EL (cell line): ENCODE measurements around the gene ENDOV.

Source experiments
- DNase-seq: peaks from one replicate; pipeline ENCODE4 v3.0.0-alpha.2; 2016

Gene ENDOV

DNA sequence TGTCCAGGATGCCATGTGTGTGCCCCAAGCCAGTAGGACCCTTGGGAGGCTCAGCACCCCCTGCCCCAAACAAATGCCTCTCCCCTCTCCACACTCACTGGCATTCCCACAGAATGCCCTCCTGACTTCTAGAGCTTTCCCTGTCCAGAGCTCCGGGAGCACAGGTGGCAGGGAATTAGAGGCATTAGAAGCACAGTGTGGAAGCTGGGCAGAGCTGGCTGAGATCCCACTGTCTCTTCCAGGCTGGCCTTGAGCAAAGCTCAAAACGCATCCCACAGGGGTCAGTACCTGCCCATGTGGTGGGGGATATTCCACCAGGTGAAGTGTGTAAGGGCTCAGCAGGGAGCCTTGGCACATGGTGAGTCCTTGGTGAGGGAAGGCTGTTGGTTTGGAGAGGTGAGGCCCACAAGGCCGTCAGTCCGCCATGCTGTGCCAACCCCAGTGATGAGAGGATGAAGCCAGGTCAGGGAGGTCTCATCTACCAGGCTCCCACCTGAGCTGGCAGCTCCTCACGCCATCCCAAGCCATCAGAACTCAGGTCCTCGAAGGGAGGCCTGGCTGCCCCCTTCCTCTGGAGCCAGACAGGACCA is 18.1 kb downstream of the ENDOV start:
- no peak for DNase-seq

DNA sequence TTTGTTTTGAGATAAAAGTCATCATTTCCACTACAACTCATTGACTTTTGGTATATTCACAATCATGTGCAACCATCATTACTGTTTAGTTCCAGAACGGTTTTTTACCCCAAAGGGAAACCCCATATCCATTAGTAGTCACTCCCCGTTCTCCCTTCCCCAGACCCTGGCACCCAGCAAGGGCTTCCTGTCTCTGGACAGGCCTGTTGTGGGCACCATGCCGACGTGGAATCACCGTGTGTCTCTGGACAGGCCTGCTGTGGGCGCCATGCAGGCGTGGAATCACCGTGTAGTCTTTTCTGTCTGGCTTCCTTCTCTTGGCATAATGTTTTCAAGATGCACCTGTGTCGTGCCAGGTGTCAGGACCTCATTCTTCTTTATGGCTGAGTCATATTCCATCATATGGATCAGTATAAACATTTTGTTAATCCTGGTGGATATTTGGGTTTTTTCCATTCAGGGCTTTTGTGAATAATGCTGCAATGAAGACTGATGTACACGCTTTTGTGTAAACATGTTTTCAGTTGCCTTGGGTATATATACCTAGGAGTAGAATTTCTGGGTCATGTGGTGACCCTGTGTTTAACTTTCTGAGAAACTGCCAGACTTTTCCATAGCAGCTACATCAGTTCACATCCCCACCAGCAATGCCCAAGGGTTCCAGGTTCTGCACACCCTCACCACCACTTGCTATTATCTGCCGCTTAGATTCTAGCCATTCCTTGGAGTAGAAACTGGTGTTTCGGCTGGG is 19.1 kb downstream of the ENDOV start:
- no peak for DNase-seq

DNA sequence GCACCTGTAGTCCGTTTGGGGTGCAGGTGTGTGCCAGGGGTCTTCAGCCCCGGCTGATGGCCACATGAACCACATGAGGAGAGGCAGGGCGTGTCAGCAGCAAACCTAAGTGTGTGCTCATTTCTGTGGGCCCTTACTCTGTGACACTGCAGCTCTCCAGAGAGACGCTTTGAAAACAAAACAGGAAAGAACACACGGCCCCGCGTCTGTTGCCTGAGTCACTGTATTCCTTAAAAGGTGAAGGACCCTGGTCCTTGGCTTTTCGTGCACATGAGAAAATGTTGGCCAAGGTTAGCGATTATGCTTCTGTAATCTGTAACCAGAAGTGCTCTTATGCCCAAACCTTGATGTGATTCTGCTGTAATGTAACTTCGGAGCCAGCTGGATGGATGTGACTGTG is 22.6 kb downstream of the ENDOV start:
- DNase-seq = no peak

DNA sequence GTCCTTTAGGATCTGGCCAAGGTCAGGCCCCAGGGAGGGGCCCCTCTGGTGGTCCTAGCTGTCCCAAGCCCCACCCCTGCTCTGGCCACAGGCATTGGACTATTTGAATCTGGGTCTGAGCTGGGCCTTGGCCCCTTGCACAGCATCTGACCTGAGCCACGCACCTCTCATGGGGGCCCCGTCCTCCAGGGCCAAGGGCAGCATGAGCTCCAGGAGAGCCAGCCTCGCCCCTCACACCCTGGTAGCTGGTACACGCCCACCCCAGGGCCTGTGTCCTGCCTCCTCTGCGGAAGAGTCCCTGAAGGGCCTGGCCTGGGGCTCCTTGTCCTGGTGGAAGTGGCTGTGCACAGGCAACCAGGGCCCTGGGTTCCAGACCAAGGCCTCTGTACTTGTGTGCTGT is 23.8 kb downstream of the ENDOV start:
- no peak for DNase-seq

DNA sequence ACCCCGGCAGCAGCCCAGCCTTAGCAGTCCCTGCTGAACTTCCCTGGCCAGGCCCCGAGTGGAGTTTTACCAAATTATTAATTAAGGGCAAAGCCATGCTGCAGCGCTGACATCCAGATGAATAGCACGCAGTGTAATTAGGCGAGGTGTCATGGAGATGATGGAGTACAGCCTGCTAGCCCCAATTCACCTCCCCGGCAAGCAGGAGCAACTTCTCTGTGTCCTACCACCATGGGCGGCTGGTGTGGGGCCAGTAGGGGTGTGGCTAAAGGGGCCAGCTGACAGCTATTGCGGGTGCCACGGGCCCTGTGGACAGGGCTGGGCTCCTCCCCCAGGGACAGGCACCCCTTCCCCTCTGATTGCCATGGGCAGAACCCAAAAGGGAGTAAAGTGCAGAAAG is 24.5 kb downstream of the ENDOV start:
- no peak for DNase-seq

DNA sequence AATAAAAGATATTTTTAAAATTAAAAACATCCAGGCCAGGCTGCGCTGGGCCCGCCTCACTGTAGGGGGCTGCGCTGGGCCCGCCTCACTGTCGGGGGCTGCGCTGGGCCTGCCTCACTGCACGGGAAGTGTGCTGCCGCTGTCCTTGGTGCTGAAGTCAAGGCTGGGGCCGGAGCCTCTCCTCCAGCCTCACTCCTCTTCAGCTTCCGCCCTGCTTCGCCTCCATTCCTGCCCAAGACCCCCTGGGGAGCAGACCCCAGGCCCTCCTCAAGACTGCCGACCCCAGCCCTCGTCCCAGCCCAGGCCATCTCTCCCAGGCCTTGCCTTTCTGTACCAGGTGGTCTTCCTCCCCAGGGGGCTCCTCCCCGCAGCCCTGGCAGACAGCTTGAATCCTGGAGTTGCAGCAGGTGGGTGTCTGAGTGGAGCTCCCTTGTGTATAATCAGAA is 26.2 kb downstream of the ENDOV start:
- DNase-seq = peak; percentile 31

DNA sequence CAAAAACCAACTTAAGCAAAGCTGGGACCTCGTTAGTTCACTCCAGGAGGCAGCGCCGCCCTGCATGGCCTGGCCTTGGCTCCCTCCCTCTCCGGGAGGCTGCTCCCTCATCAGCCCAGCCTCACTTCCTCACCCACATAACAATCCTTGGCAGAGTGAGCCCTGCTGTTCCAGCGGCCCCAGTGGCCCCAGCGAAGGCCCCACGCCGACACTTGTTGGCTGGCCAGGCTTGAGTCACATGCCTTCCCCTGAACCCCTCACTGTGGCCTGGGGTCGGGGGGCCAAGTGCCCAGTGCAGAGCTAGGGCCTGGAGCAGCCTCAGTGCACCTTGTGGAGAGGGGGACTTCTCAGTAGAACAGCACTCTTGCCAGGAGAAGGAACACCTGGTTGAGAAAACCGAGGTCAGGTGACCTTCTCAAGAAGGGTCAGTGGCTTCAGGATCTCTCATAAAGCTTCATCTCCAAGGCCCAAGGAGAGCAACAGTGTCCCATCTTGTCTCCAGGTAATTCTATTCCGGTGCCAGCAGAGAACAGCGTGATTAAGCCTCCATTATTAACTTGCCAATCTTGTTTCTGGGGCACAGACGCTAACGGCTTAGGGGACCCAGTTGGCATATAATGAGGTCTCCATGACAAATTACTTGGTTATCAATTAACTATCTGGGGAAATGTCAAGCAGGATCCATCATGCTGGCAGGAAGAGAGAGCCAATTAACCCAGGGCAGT is 26.8 kb downstream of the ENDOV start:
- DNase-seq = no peak

DNA sequence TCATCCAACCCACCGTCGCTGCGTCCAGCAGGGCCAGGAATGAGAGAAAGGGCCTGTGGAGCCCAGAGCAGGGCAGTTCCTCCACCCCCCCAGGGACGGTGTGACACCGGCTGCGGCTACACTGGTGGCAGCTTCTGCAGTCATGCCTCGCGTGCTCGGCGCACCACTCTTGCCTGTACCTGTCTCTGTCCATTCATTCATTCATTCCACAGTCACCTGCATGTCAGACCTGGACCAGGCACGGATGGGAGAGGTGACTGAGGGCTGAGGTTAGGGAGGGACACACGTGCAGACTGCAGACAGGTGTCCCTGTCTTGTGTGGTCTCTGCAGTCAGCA is 27.3 kb downstream of the ENDOV start:
- DNase-seq = no peak

DNA sequence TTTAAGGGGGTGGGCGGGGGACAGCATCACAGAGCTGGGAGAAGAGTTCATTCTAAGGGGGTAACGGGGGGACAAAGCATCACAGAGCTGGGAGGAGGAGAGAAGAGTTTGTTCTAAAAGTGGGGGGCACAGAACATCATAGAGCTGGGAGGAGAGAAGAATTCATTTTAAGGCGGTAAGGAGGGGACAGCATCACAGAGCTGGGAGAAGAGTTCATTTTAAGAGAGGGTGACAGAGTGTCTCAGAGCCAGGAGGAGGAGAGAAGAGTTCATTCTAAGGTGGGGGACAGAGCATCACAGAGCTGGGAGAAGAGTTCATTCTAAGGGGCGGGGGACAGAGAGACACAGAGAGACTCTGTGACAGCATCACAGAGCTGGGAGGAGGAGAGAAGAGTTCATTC is 27.8 kb downstream of the ENDOV start:
- no peak for DNase-seq

DNA sequence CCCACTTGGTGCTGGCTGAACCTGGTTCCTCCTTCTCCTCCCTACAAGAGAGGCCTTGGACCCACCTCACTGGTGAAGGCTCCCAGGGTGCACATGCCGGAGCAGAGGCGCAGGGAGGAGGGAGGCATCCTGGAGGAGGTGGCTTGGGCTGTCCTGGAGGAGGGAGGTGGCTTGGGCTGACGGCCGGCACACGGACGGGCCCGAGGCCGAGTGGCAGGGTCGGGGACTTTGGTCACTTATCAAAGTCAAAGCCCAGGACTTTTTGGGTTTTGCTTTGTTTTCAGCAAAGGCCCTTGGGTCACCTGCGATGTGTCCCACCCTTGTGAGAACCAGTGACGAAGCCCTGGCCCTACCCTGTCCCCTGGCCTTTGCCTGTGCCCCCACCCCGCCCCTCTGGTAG is 28.5 kb downstream of the ENDOV start:
- DNase-seq = no peak

DNA sequence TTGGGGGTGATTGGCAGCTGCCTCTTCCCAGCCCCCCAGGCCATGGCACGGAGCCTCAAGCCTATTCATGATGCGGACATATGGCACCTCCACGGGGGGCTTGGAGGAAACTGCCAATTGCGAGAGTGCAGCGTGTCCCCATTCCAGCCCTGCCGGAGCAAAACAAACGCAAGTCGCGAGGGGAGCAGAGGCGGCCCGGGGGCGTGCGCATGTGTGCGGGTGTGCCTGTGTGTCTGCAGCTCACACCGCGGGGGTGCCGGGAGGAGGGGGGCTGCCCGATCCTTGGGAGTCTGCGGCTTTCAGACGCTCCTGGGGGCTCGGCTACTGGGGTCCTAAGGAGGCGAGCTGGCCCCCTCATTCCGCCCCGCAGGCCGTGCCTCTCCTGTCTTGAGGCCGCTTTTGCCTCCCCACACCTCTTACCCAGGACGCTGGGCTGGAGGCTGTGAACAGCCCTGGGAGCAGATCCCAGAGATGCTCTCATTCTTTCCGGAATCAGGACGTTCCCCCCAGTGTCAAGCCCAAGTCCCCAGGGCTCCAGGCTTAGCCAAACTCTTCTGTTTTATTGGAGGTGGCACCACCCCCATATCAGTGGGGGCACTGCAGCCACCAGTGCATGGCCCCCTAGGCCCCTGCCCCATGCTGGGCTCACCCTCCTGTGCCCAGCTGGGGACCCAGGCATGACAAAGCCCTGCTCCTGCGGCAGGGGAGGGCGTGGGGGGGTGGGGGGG is 29.1 kb downstream of the ENDOV start:
- no peak for DNase-seq

DNA sequence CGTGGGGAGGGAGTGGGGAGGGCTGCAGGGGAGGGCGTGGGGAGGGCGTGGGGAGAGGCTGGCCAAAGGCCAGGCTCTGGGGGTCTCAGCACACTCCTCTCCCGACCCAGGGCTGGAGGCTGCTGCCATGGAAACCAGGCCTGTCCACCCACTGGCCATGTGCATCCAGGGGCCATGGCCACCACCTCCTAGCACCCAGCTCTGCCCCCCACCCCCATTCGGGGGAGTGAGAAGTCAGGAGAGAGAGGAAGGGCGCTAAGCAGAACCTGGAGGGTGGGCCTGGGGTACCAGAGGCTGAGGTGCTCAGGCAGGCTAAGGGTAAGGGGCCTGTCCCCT is 29.6 kb downstream of the ENDOV start:
- DNase-seq = no peak

DNA sequence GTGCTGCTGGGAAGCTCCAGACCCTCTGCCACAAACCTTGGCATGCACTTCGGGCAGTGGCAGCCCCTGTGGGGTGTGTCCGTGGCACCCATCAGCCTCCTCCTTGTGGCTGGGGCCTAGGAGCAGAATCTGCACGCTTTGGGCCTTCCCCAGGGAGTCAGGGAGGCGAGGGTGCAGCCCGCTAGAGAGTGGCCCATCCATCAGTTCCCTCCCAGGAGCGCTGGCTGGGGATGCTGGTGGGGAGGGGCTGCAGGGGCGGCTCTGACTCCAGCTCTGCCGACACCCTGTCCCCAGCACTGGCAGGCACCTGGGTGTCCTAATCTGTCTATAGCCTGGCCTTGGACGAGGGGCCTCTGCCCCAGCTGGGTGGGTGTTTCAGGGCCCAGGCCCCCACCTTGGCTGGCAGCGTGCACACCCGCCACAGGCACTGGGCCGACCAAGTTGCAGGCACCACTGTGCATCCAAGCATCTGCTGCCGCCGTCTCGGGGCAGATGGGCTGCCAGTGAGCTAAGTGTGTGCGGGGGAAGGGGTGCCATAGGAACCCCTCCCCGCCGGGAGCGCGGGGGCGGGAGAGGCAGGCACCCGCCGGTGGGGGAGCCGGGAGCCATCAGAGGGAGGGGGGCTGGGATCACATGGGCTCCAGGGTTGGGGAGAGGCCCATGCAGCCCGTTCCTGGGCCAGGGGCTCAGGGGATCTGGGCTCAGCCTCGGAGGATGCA is 30.2 kb downstream of the ENDOV start:
- DNase-seq = no peak

DNA sequence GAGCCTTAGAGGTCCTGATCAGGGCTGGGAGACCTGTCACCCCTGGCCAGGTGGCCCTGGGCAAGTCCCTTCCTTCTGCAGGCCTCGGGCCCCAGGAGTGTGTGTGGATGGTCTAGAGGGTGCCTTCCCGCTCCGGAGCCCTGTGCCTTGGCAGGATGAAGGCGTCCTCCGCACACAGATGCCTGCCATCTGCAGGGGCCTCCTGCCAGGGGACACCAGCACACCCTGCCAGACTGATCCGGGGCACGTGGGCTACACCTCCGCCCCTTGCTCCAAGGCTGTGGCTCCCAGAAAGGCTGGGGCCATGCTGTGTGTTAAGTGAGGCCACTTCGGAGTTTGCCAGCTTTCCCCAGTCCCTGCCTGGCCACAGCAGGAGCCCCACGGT is 30.8 kb downstream of the ENDOV start:
- no peak for DNase-seq

DNA sequence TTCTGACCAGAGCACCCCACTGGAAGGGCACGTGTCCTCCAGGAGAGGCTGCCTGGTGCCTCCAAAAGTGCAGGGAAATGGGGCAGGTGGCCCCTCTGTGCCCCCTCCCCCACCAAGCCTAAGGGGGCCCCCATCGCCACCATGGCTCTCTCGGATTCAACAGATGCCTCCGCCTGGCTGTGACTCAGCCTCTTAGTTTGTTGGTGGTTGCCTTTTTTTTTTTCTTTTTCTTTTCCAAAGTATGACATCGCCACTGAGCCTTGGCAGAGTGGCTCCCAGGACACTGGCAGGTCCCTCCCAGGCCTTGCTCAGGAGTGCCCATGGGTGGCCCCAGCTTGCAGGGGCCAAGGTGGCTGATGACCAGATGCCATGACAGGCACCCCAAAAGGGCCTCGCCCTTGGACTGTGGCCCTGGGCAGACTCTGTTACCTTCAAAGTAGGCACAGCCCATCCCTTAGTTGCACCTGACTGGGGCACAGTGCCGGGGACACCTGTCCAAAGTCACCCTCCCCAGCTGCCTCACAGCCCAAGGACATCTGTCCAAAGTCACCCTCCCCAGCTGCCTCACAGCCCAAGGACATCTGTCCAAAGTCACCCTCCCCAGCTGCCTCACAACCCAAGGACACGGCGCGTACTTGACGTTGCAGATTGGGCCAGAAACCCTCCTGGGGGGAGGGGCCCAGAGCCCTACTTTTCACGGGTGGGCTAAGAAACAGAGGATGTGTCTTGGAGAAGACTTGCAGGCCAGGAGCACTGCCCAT is 31.9 kb downstream of the ENDOV start:
- peak; percentile 40 for DNase-seq

DNA sequence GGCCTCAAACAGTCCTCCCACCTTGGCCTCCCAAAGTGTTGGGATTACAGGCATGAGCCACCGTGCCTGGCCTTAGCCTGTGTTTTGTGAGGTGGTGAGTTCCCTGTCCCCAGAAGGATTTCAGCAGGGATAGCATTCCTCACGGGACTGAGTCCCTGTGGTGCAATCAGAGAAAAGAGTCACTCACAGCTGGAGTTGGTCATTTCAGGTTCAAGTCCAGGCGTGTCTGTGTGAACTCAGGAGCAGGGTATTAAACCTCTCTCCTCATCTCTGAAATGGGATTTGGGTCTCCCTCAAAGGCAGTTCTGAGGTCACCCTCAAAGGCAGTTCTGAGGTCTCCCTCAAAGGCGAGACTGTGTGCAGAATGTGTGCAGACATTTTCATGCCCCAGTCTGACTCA is 32.8 kb downstream of the ENDOV start:
- no peak for DNase-seq

DNA sequence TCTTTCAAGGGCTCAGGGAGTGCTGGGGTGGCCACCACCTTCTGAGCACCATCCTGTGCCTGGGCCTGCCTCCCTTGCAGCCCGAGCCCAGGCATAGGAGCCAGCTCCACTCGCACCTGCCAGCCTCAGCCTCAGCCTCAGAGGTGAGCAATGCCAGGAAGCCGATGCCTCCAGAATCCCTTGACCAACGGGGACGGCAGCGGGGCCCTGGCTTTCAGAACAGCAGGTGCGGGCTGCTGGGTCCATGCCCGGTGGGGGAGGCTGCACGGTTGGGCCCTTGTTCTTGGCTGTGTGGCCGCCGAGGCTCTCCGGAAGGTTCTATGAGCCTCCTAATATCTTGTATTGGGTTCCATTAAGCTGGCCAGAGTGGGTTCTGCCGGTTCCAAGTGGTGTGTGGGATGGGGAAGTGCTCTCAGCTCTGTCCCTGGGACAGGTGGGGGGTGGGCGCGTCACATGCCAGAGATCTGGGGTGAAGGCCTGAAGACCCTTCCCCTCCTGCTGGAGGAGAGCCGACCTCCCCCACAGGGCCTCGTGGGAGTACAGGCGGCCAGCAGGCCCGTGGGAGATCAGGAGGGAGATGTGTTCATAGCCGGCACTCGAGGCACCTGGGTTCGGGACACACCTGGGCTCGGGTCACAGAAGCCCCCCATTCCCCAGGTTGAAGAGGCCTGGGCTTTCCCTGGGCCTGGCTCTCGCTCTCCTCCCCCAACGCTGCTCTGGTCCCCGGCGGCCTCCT is 34.4 kb downstream of the ENDOV start:
- DNase-seq = no peak

DNA sequence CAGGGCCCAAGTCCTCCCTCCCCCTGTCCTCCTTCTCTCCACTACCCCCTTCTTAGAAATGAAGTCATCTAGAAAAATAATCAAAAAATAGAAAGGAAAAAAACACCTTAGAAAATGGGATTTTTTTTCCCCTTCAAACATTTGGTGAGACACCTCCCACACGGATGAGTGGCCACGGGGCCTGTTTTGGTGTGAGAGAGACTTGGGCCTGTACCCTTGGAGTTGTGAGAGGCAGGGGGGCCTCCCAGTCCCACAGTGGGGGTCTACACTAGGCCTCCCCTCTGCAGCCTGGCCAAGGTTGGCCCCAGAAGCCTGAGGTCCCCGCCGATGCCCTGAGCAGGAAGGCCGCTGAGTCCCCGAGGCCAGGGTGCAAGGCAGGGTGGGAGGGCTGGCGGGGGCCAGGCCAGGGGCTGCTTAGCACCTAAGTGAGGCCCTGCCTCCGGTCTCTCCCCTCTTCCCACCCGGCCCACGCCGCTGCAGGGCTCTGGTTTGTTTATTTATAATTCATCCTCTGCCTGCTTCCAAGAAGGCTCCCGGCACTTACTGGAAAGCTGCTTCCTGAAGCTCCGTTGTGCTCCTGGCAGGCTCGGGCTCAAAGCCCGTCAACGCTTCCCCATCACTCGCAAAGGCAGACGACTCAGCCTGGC is 35.1 kb downstream of the ENDOV start:
- no peak for DNase-seq

DNA sequence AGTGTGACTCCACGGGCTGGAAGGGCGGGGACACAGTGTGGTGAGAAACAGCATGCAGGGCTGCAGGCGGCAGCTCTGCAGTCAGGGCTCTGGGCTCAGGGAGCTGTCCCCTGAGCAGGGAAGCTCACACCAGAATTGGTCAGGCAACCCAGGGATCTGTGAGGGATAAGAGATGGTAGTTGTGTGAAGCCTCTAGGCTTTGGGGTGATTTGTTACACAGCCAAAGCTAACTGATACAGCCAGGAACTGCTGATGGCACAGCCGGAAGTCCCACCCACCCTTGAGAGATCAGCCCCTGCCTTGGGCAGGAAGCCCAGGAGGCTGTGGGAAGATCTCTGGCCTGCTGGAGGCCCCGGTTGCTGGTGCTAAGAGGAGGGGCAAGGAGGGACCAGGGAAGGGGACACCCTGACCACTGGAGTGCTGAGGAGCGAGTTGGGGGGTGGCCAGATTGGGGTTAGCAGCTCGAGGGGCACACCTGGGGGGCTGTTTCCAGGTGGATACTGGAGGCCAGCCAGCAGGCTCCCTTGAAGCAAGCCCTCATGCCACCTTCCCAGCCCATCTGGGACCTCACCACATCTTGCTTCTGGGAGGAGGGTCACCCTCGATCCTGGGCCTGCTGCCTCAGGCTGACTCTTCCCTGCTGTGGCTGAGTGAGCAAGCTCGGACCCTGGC is 36.3 kb downstream of the ENDOV start:
- DNase-seq = no peak

DNA sequence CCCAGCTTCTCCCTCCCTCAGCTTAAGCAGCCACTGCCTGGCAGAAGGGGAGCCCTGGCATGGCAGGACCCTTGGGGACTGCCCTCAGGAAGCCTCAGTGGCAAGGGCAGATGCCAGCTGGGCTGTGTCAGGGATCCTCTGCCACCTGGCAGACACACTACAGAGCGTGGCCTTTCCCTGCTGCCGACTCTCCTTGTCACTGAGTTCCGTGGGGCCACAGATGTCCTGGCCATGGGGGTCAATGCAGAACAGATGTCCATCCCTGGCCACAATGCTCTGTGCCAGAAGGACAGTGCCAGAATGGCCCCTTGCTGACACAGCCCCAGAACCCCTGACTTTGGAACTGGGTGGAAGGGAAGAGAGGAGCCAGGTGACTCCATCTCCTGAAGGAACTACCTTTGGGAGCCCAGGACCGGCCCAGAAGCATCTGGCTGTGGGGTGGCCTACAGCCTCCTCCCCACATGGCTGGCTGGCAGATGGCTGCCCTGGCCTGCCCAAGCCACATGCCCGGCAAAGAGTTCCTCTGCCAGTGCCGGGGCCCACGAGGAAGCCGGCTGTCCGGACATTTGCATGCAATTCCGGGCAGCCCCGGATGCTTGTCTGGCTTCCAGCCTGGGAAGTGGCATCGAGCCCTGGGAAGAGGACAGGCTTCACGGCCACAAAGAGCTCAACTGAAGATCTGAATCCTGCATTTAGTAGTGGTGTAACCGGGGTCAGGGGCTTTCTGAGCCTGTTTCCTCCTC is 37.4 kb downstream of the ENDOV start:
- no peak for DNase-seq
